HG03442 (cell line): ENCODE results near the gene MAP3K2.
A peak's percentile ranks its signal among the peaks of the same experiment; 100 is the strongest.
"Not testable (repeated sequence)": the region's sequence is repeated elsewhere in the genome, so short reads cannot be mapped to it uniquely, and the experiment has no call there.

ENCODE experiments used
- ATAC-seq: cut with Tn5 transposase; IDR thresholded peaks from one replicate; pipeline ENCODE4 v1.9.1; 2021; ENCODE audit warnings: mild to moderate bottlenecking, moderate library complexity; ENCODE audit not compliant: unreplicated experiment

The MAP3K2 gene

GRCh38 chr2:127356531-127356930 lies 31.2 kb downstream of the MAP3K2 start:
- no peak for ATAC-seq

GRCh38 chr2:127355407-127356008 lies 32.3 kb downstream of the MAP3K2 start:
- ATAC-seq, result no peak

GRCh38 chr2:127353873-127354676 lies 33.7 kb downstream of the MAP3K2 start:
- ATAC-seq, result not testable (repeated sequence)

GRCh38 chr2:127353223-127353622 lies 34.6 kb downstream of the MAP3K2 start:
- not testable (repeated sequence) for ATAC-seq

GRCh38 chr2:127351603-127352002 lies 36.2 kb downstream of the MAP3K2 start:
- no peak for ATAC-seq

GRCh38 chr2:127348426-127349000 lies 39.3 kb downstream of the MAP3K2 start:
- no peak for ATAC-seq

GRCh38 chr2:127347734-127348392 lies 39.9 kb downstream of the MAP3K2 start:
- ATAC-seq, result no peak

GRCh38 chr2:127347015-127347414 lies 40.8 kb downstream of the MAP3K2 start:
- ATAC-seq, result no peak

GRCh38 chr2:127343277-127343676 lies 44.5 kb downstream of the MAP3K2 start:
- ATAC-seq, result no peak

- peak; percentile 94 for ATAC-seq
Measured at GRCh38 chr2:127342101-127342500, 45.7 kb downstream of the MAP3K2 start.

GRCh38 chr2:127332335-127332734 lies 55.4 kb downstream of the MAP3K2 start:
- ATAC-seq, result no peak

GRCh38 chr2:127330753-127331152 lies 57.0 kb downstream of the MAP3K2 start:
- ATAC-seq, result peak; percentile 58

GRCh38 chr2:127326289-127326945 lies 61.4 kb downstream of the MAP3K2 start:
- ATAC-seq, result no peak

GRCh38 chr2:127324635-127325034 lies 63.1 kb downstream of the MAP3K2 start:
- no peak for ATAC-seq

GRCh38 chr2:127321303-127321702 lies 66.5 kb downstream of the MAP3K2 start:
- ATAC-seq, result no peak

- ATAC-seq, result no peak
Measured at GRCh38 chr2:127320586-127321275, 67.0 kb downstream of the MAP3K2 start.

- no peak for ATAC-seq
Measured at GRCh38 chr2:127320067-127320466, 67.7 kb downstream of the MAP3K2 start.

GRCh38 chr2:127314193-127314988 lies 73.4 kb downstream of the MAP3K2 start:
- no peak for ATAC-seq

GRCh38 chr2:127313406-127313805 lies 74.4 kb downstream of the MAP3K2 start:
- peak; percentile 98 for ATAC-seq

GRCh38 chr2:127310980-127311379 lies 76.8 kb downstream of the MAP3K2 start:
- ATAC-seq, result no peak
